NCI-H128 (cell line): ENCODE data around the gene RHOT2.
"Not testable (repeated sequence)": the region's sequence is repeated elsewhere in the genome, so short reads cannot be mapped to it uniquely, and the experiment has no call there.

Source experiments
- DNase-seq: peaks from one replicate; lab custom pipeline; 2025; ENCODE audit not compliant: unreplicated experiment; lab: John Stamatoyannopoulos, UW

RHOT2 gene

GRCh38 chr16:680967-681745, 13.2 kb downstream of the RHOT2 start:
- no peak for DNase-seq

- no peak for DNase-seq
Observed at GRCh38 chr16:681746-682427, 14.0 kb downstream of the RHOT2 start.

GRCh38 chr16:682493-683395, 14.8 kb downstream of the RHOT2 start:
- DNase-seq = no peak

- DNase-seq = no peak
Observed at GRCh38 chr16:683396-684070, 15.6 kb downstream of the RHOT2 start.

- peak; percentile 92 for DNase-seq
Observed at GRCh38 chr16:684071-684794, 16.3 kb downstream of the RHOT2 start, which contains the start of gene JMJD8. TSS of gene JMJD8 (minus strand) at chr16:684334. CDS start at chr16:684319, 15 bp downstream.

- DNase-seq = no peak
Observed at GRCh38 chr16:684961-685696, 17.2 kb downstream of the RHOT2 start.

- DNase-seq = no peak
Observed at GRCh38 chr16:685967-686366, 18.0 kb downstream of the RHOT2 start.

- DNase-seq = no peak
Observed at GRCh38 chr16:686459-687260, 18.7 kb downstream of the RHOT2 start.

- DNase-seq = no peak
Observed at GRCh38 chr16:687499-687898, 19.6 kb downstream of the RHOT2 start.

GRCh38 chr16:689175-689897, 21.4 kb downstream of the RHOT2 start:
- no peak for DNase-seq

GRCh38 chr16:691242-691641, 23.3 kb downstream of the RHOT2 start:
- not testable (repeated sequence) for DNase-seq

GRCh38 chr16:692356-693108, 24.6 kb downstream of the RHOT2 start:
- DNase-seq = no peak

- no peak for DNase-seq
Observed at GRCh38 chr16:693364-693763, 25.4 kb downstream of the RHOT2 start.

- no peak for DNase-seq
Observed at GRCh38 chr16:693766-694165, 25.8 kb downstream of the RHOT2 start.

- no peak for DNase-seq
Observed at GRCh38 chr16:694187-694862, 26.4 kb downstream of the RHOT2 start.

GRCh38 chr16:694863-695354, 27.0 kb downstream of the RHOT2 start:
- no peak for DNase-seq
